GM12878 (cell line): ENCODE results near the gene SRM. TPM values are rescaled to one million over a fixed set of nuclear protein-coding genes. Genes with fewer than 3 reads are reported as not detected.

Experiments
- ATAC-seq: fragments of 200-7000 bp; cut with Tn5 transposase; 3 replicates; pipeline ENCODE4 v1.9.1; 2020; ENCODE audit warnings: mild to moderate bottlenecking, moderate library complexity
- BruUV-seq: library from RNA; stranded (reverse); fragments of 400-500 nt; replicated peaks from 2 replicates; lab custom pipeline; 2021; lab: Mats Ljungman, UMichigan
- CTCF ChIA-PET: fragments of 300-600 bp; sonication (Branson Sonifier 250); formaldehyde crosslinking; extraction: SDS; loops from one replicate; lab custom pipeline; 2021; ENCODE audit warnings: inconsistent platforms; lab: Yijun Ruan, JAX
- POLR2A ChIA-PET: fragments of 350-600 bp; formaldehyde crosslinking; extraction: SDS; loops from one replicate; lab custom pipeline; 2021; ENCODE audit warnings: inconsistent platforms; lab: Charles Lee
- RAD21 ChIA-PET: fragments of 300-600 bp; sonication (Branson Sonifier 250); formaldehyde crosslinking; loops from one replicate; lab custom pipeline; 2023; ENCODE audit warnings: antibody characterized with exemption; ENCODE audit not compliant: unreplicated experiment; lab: Charles Lee
- SMC1A ChIA-PET: fragments of 300-600 bp; sonication (Branson Sonifier 250); formaldehyde crosslinking; loops from one replicate; lab custom pipeline; 2023; ENCODE audit not compliant: unreplicated experiment, uncharacterized antibody; lab: Charles Lee
- DNase-seq: peaks from one replicate; pipeline ENCODE4 v3.0.0-alpha.2; 2011; ENCODE audit warnings: low read depth, low spot score
- FAIRE-seq: peaks from 3 replicates; lab custom pipeline; 2011; peaks lifted over from hg19 to GRCh38; lab: Jason Lieb, UNC
- H2AFZ ChIP-seq: 2 replicates; pipeline ENCODE4 v1.6.0; 2011; ENCODE audit warnings: low read depth, low read length, control low read depth; ENCODE audit not compliant: control insufficient read depth
- H3K27ac ChIP-seq: 2 replicates; pipeline ENCODE4 v1.5.1; 2011; ENCODE audit warnings: control low read depth; ENCODE audit not compliant: control insufficient read depth, insufficient read depth
- H3K27me3 ChIP-seq, 2 experiments: replicated peaks in 1 of 2; 2 replicates each; pipeline versions ENCODE4 v1.6.0 to v1.6.1; 2011; ENCODE audit warnings: low read length in 1 of 2; ENCODE audit not compliant: control insufficient read depth in 2 of 2, insufficient read depth in 2 of 2
- H3K36me3 ChIP-seq, 2 experiments: 2 replicates each; pipeline ENCODE4 v1.5.1; 2011; ENCODE audit warnings: low read length in 1 of 2; ENCODE audit not compliant: control insufficient read depth in 2 of 2, insufficient read depth in 2 of 2
- H3K4me1 ChIP-seq: 2 replicates; pipeline ENCODE4 v1.6.1; 2011; ENCODE audit warnings: mild to moderate bottlenecking, low read length, moderate library complexity, mixed read lengths; ENCODE audit not compliant: control insufficient read depth, insufficient read depth
- H3K4me2 ChIP-seq: 2 replicates; pipeline ENCODE4 v1.6.0; 2011; ENCODE audit warnings: control low read depth; ENCODE audit not compliant: control insufficient read depth, insufficient read depth
- H3K4me3 ChIP-seq: fragments of 200-600 bp; sonication (generic); 2 replicates; pipeline ENCODE4 v1.5.1; 2016
- H3K79me2 ChIP-seq: 2 replicates; pipeline ENCODE4 v1.6.0; 2011; ENCODE audit warnings: low read length; ENCODE audit not compliant: control insufficient read depth, insufficient read depth
- H3K9ac ChIP-seq: 2 replicates; pipeline ENCODE4 v1.8.0; 2011; ENCODE audit warnings: low read length, control low read depth, mixed read lengths; ENCODE audit not compliant: control insufficient read depth, insufficient read depth
- H3K9me3 ChIP-seq: replicated peaks from 3 replicates; pipeline ENCODE4 v1.5.1; 2011; ENCODE audit warnings: mild to moderate bottlenecking, low read length; ENCODE audit not compliant: control insufficient read depth, insufficient read depth
- H4K20me1 ChIP-seq: 2 replicates; pipeline ENCODE4 v1.6.0; 2011; ENCODE audit not compliant: control insufficient read depth, insufficient read depth
- FOXK2 ChIP-seq: fragments of 450-650 bp; IDR thresholded peaks from 2 replicates; pipeline ENCODE4 v1.6.1; 2017; ENCODE audit warnings: mild to moderate bottlenecking, moderate library complexity
- IRF4 ChIP-seq: IDR thresholded peaks from 2 replicates; pipeline ENCODE4 v1.6.1; 2011; ENCODE audit warnings: low read depth, low read length
- SREBF1 ChIP-seq: IDR thresholded peaks from 2 replicates; pipeline ENCODE4 v1.6.1; 2012; ENCODE audit warnings: mild to moderate bottlenecking, low read length
- ZNF274 ChIP-seq: IDR thresholded peaks from one replicate; pipeline ENCODE4 v1.8.0; 2011; ENCODE audit not compliant: insufficient read length, insufficient read depth
- WGBS: methylation state at CpG from one replicate; pipeline ENCODE4 v1.1.6; 2016; ENCODE audit warnings: low lambda C conversion rate; ENCODE audit not compliant: insufficient replicate concordance, insufficient coverage; ENCODE audit errors: missing lambda C conversion rate; 5-methylcytosine and 5-hydroxymethylcytosine counted together
- in situ Hi-C: fragments of 300-500 bp; cut with MboI; formaldehyde crosslinking; loops from 9 replicates; pipeline ENCODE4 v1.14.3; 2018; ENCODE audit warnings: mixed read lengths
- intact Hi-C: fragments of 100-400 bp; cut with micrococcal nuclease; formaldehyde crosslinking; loops from one replicate; pipeline ENCODE4 v1.14.2; 2022; ENCODE audit not compliant: unreplicated experiment
- polyA plus RNA-seq, 11 experiments: library from polyadenylated mRNA; depleted of rRNA in 4 of 11; unstranded in 6 of 11; stranded (reverse) in 5 of 11; fragments of >200 nt; fragmentation: Nextera tagmentation in 4 of 11; fragmentation: Illumina TruSeq in 1 of 11; extraction: Ambion mirVana in 4 of 11; extraction: Trizol in 1 of 11; gene quantifications; 1 replicate in 1 of 11; 2 replicates in 10 of 11; pipeline versions ENCODE4 v1.2.1 to v1.2.3, GENCODE V29; 2011 to 2016; ENCODE audit warnings: inconsistent platforms in 2 of 11, missing spikeins in 2 of 11, low read depth in 1 of 11
- total RNA-seq, 4 experiments: library from RNA; depleted of rRNA in 3 of 4; stranded (reverse); fragments of >200 nt in 3 of 4; fragmentation: Illumina TruSeq in 1 of 4; extraction: Trizol in 1 of 4; gene quantifications; 2 replicates each; pipeline versions ENCODE4 v1.2.1 to v1.2.3, GENCODE V29; 2013 to 2021
- TF ChIP-seq, protein P1 (sequence below), 3 experiments: IDR thresholded peaks in 2 of 3; conservative IDR thresholded peaks in 1 of 3; 2 replicates each; pipeline ENCODE4 v1.5.1; 2011; ENCODE audit warnings: low read depth in 3 of 3, low read length in 3 of 3, mild to moderate bottlenecking in 3 of 3, control low read depth in 2 of 3, moderate library complexity in 2 of 3, inconsistent platforms in 1 of 3, mixed read lengths in 1 of 3; ENCODE audit not compliant: control insufficient read depth in 2 of 3, insufficient read depth in 1 of 3; ENCODE audit errors: extremely low read depth in 1 of 3
- TF ChIP-seq, protein P2 (sequence below): fragments of 450-650 bp; IDR thresholded peaks from 2 replicates; pipeline ENCODE4 v1.6.1; 2017; ENCODE audit warnings: borderline replicate concordance
- TF ChIP-seq, protein P3 (sequence below): fragments of 450-650 bp; IDR thresholded peaks from 2 replicates; pipeline ENCODE4 v1.6.1; 2017; ENCODE audit warnings: antibody characterized with exemption, mild to moderate bottlenecking, moderate library complexity
- TF ChIP-seq, protein P4 (sequence below): fragments of 450-650 bp; conservative IDR thresholded peaks from 2 replicates; pipeline ENCODE4 v1.6.1; 2017; ENCODE audit warnings: mild to moderate bottlenecking, moderate library complexity

SRM gene
- total and polyA plus RNA-seq, 10 of the 15 experiments (the other 5 are each of a cell fraction or from before 2014, with no cell fraction given), result 16.7 to 255 (median 81.2) TPM

DNA sequence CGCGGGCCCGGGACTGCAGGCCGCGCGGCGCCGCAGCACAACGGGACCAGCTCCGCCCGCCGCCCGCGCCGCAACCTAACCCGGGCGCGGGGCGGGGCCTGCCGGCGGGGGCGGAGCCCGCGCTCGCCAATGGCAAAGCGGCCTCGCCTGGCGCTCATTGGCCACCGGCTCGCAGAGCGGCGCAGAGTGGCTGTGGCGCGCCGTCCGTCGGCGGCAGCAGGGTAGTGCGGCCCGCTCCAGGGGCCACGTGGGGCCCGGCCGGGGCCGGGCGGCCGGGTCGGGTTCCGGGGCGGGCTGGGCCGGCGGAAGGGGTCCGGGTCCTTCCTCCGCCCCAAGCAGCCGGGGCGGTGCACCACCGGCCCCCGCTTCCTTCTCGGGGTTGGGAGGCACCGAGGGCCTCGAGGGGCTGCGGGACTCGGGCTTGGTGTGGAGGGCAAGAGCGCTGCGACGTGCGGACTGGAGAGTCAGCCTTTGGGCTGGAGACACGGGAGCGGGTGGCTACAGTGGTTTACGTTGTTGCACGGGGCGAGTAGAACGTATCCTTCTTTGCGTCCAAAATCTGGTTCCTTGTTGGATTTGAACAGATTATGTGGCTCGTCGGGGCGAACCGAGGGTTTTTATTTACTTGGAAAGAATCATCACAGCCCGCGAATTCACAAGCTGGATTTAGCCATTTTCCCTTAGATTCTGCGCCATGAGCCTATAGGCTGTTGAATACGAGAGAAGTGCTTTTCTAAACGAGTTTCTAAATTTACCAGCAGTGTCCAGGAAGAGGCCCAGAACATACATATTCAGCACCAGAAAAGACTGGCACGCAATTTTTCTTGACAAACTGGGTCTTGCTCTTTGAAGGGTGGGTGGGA is at the start of gene SRM (continued):
- TF ChIP-seq, protein P1, sequence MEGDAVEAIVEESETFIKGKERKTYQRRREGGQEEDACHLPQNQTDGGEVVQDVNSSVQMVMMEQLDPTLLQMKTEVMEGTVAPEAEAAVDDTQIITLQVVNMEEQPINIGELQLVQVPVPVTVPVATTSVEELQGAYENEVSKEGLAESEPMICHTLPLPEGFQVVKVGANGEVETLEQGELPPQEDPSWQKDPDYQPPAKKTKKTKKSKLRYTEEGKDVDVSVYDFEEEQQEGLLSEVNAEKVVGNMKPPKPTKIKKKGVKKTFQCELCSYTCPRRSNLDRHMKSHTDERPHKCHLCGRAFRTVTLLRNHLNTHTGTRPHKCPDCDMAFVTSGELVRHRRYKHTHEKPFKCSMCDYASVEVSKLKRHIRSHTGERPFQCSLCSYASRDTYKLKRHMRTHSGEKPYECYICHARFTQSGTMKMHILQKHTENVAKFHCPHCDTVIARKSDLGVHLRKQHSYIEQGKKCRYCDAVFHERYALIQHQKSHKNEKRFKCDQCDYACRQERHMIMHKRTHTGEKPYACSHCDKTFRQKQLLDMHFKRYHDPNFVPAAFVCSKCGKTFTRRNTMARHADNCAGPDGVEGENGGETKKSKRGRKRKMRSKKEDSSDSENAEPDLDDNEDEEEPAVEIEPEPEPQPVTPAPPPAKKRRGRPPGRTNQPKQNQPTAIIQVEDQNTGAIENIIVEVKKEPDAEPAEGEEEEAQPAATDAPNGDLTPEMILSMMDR (IDR thresholded peaks at IDR 0.05 in 2 of 3, conservative IDR thresholded peaks at IDR 0.05 in 1 of 3; ENCODE audit: control insufficient read depth in 2 of 3, extremely low read depth in 1 of 3, insufficient read depth in 1 of 3, low read depth in 3 of 3, low read length in 3 of 3), result peak in 2 of 3 experiments; percentile 13 to 41; a peak in 1 of 6 replicates
- no peak for TF ChIP-seq SREBF1
- TF ChIP-seq, protein P2, sequence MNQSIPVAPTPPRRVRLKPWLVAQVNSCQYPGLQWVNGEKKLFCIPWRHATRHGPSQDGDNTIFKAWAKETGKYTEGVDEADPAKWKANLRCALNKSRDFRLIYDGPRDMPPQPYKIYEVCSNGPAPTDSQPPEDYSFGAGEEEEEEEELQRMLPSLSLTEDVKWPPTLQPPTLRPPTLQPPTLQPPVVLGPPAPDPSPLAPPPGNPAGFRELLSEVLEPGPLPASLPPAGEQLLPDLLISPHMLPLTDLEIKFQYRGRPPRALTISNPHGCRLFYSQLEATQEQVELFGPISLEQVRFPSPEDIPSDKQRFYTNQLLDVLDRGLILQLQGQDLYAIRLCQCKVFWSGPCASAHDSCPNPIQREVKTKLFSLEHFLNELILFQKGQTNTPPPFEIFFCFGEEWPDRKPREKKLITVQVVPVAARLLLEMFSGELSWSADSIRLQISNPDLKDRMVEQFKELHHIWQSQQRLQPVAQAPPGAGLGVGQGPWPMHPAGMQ, result no peak
- no peak for TF ChIP-seq IRF4

DNA sequence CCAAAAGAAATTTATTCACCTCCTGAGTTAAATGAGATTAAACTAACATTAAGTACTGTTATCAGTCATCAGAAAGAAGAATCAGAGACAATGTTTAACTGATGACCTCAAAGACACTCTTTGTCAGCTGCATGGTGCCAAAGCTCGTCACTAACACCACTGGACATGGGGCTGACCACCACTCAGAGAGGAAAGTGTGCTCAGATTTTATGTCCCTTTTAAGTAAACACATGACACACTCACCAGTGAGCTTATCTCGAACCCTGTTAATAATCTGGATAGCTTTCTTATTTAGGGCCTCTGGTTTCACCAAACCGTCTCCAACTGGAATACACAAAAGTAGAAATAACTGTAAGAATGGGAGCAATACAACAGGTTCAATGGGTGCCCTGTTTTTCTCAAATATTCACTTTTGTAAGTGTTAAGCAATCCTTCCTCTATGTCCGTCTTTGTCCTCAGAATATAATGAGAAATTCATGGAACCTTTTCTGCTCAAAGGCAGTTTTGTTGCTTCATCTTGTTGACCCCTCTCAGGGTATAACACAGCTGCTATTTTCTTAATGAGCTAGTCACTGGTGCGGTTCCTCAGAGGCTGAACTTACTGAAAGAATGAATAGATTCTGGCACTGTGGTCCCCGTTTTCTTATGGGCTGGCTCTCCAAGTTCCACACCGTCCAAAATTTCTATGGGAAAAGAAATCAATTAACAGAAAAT is 49.4 kb upstream of the SRM start:
- no peak overlapping the region for H2AFZ ChIP-seq
- ChIA-PET SMC1A (interaction anchor here (4.0 kb wide), 1 partner anchor 10 kb away, joined by 16 read pairs; the partner anchor contains the start of gene EXOSC10), POLR2A (no interaction called here), RAD21 (no interaction called here), CTCF (interaction anchor here (1.1 to 1.6 kb wide), 2 partner anchors 72 to 133 kb away, joined by 3 to 5 read pairs; no protein-coding TSS in a partner anchor)
- no TSS peak for BruUV-seq
- no peak for DNase-seq
- no peaks in the 10 kb centered on the region for H3K27me3 ChIP-seq
- no peaks in the 10 kb centered on the region for H4K20me1 ChIP-seq
- no peak for ATAC-seq
- no peak overlapping the region for H3K27ac ChIP-seq
- 92% methylated on average over 7 of the region's 7 CpGs for WGBS
- no peaks in the 10 kb centered on the region for H3K9me3 ChIP-seq
- H3K4me3 ChIP-seq, result no peak overlapping the region
- H3K9ac ChIP-seq, result no peak overlapping the region
- no peaks in the 10 kb centered on the region for H3K79me2 ChIP-seq
- in situ Hi-C loops (no loop called here), intact Hi-C loops (no loop called here)
- no peak overlapping the region for H3K4me2 ChIP-seq
- H3K36me3 ChIP-seq, result peaks cover 9 to 24% of the 10 kb centered on the region in 2 experiments
- no peak for FAIRE-seq
- H3K4me1 ChIP-seq, result no peaks in the 10 kb centered on the region
- no peak for TF ChIP-seq ZNF274
- no peak for TF ChIP-seq FOXK2
- TF ChIP-seq, protein P3, sequence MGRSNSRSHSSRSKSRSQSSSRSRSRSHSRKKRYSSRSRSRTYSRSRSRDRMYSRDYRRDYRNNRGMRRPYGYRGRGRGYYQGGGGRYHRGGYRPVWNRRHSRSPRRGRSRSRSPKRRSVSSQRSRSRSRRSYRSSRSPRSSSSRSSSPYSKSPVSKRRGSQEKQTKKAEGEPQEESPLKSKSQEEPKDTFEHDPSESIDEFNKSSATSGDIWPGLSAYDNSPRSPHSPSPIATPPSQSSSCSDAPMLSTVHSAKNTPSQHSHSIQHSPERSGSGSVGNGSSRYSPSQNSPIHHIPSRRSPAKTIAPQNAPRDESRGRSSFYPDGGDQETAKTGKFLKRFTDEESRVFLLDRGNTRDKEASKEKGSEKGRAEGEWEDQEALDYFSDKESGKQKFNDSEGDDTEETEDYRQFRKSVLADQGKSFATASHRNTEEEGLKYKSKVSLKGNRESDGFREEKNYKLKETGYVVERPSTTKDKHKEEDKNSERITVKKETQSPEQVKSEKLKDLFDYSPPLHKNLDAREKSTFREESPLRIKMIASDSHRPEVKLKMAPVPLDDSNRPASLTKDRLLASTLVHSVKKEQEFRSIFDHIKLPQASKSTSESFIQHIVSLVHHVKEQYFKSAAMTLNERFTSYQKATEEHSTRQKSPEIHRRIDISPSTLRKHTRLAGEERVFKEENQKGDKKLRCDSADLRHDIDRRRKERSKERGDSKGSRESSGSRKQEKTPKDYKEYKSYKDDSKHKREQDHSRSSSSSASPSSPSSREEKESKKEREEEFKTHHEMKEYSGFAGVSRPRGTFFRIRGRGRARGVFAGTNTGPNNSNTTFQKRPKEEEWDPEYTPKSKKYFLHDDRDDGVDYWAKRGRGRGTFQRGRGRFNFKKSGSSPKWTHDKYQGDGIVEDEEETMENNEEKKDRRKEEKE, result no peak
- TF ChIP-seq, protein P4, sequence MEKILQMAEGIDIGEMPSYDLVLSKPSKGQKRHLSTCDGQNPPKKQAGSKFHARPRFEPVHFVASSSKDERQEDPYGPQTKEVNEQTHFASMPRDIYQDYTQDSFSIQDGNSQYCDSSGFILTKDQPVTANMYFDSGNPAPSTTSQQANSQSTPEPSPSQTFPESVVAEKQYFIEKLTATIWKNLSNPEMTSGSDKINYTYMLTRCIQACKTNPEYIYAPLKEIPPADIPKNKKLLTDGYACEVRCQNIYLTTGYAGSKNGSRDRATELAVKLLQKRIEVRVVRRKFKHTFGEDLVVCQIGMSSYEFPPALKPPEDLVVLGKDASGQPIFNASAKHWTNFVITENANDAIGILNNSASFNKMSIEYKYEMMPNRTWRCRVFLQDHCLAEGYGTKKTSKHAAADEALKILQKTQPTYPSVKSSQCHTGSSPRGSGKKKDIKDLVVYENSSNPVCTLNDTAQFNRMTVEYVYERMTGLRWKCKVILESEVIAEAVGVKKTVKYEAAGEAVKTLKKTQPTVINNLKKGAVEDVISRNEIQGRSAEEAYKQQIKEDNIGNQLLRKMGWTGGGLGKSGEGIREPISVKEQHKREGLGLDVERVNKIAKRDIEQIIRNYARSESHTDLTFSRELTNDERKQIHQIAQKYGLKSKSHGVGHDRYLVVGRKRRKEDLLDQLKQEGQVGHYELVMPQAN, result no peak
